Activated naive CD8-positive, alpha-beta T cell (primary cell): ENCODE data around the gene LCE2C.
"Not testable (repeated sequence)": the region's sequence is repeated elsewhere in the genome, so short reads cannot be mapped to it uniquely, and the experiment has no call there.

Experiments used
- H3K27ac Mint-ChIP-seq: one replicate; pipeline ENCODE4 v1.8.0; 2021; ENCODE audit warnings: mixed read lengths
- H3K27me3 Mint-ChIP-seq: one replicate; pipeline ENCODE4 v1.8.0; 2021; ENCODE audit warnings: mixed read lengths
- H3K36me3 Mint-ChIP-seq: one replicate; pipeline ENCODE4 v1.8.0; 2021; ENCODE audit warnings: mixed read lengths
- H3K4me1 Mint-ChIP-seq: one replicate; pipeline ENCODE4 v1.8.0; 2021; ENCODE audit warnings: low read depth, mixed read lengths
- H3K4me3 Mint-ChIP-seq: one replicate; pipeline ENCODE4 v1.8.0; 2021; ENCODE audit warnings: mild to moderate bottlenecking, mixed read lengths
- H3K9me3 Mint-ChIP-seq: one replicate; pipeline ENCODE4 v1.8.0; 2021; ENCODE audit warnings: low read depth, mixed read lengths

Gene LCE2C

GRCh38 chr1:152674983-152675382, at the start of gene LCE2C:
TSS of gene LCE2C (plus strand) at chr1:152675279. CDS start at chr1:152676016, 737 bp downstream.
- not testable (repeated sequence) for H3K27ac Mint-ChIP-seq, H3K36me3 Mint-ChIP-seq, H3K4me1 Mint-ChIP-seq, H3K4me3 Mint-ChIP-seq, H3K9me3 Mint-ChIP-seq
- peaks cover 14% of the 10 kb centered on the region for H3K27me3 Mint-ChIP-seq

- Mint-ChIP-seq H3K9me3 (no peaks in the 10 kb centered on the region), H3K27ac (no peak overlapping the region), H3K27me3 (peaks cover 25% of the 10 kb centered on the region), H3K4me1 (no peaks in the 10 kb centered on the region), H3K4me3 (no peak overlapping the region), H3K36me3 (no peaks in the 10 kb centered on the region)
These were observed 48.3 kb upstream of the LCE2C start for GRCh38 chr1:152626744-152627143.

GRCh38 chr1:152630596-152630995, 44.5 kb upstream of the LCE2C start:
- no peak overlapping the region for H3K4me3 Mint-ChIP-seq
- no peaks in the 10 kb centered on the region for H3K9me3 Mint-ChIP-seq
- H3K4me1 Mint-ChIP-seq: no peaks in the 10 kb centered on the region
- H3K27ac Mint-ChIP-seq: no peak overlapping the region
- no peaks in the 10 kb centered on the region for H3K36me3 Mint-ChIP-seq
- peaks cover 17% of the 10 kb centered on the region for H3K27me3 Mint-ChIP-seq

- Mint-ChIP-seq H3K9me3 (peaks cover 7% of the 10 kb centered on the region), H3K4me3 (no peak overlapping the region), H3K27ac (no peak overlapping the region), H3K36me3 (no peaks in the 10 kb centered on the region), H3K4me1 (no peaks in the 10 kb centered on the region), H3K27me3 (peaks cover 4% of the 10 kb centered on the region)
These were observed 34.7 kb upstream of the LCE2C start for GRCh38 chr1:152640351-152640750.

- Mint-ChIP-seq H3K27me3 (peaks cover 12% of the 10 kb centered on the region), H3K9me3 (peaks cover 6% of the 10 kb centered on the region), H3K36me3 (no peaks in the 10 kb centered on the region), H3K27ac (no peak overlapping the region), H3K4me1 (no peaks in the 10 kb centered on the region), H3K4me3 (no peak overlapping the region)
These were observed 31.1 kb upstream of the LCE2C start for GRCh38 chr1:152643945-152644344.

- no peaks in the 10 kb centered on the region for H3K9me3 Mint-ChIP-seq
- H3K27me3 Mint-ChIP-seq: peaks cover 13% of the 10 kb centered on the region
- H3K4me1 Mint-ChIP-seq: no peaks in the 10 kb centered on the region
- H3K4me3 Mint-ChIP-seq: no peak overlapping the region
- no peaks in the 10 kb centered on the region for H3K36me3 Mint-ChIP-seq
- no peak overlapping the region for H3K27ac Mint-ChIP-seq
These were observed 29.9 kb upstream of the LCE2C start for GRCh38 chr1:152645146-152645545.

- H3K27me3 Mint-ChIP-seq: peaks cover 14% of the 10 kb centered on the region
- no peaks in the 10 kb centered on the region for H3K9me3 Mint-ChIP-seq
- no peak overlapping the region for H3K4me3 Mint-ChIP-seq
- H3K27ac Mint-ChIP-seq: no peak overlapping the region
- H3K4me1 Mint-ChIP-seq: no peaks in the 10 kb centered on the region
- no peaks in the 10 kb centered on the region for H3K36me3 Mint-ChIP-seq
These were observed 28.4 kb upstream of the LCE2C start for GRCh38 chr1:152646656-152647055.

- peaks cover 2% of the 10 kb centered on the region for H3K4me1 Mint-ChIP-seq
- H3K27me3 Mint-ChIP-seq: peaks cover 6% of the 10 kb centered on the region
- no peaks in the 10 kb centered on the region for H3K36me3 Mint-ChIP-seq
- no peak overlapping the region for H3K27ac Mint-ChIP-seq
- H3K4me3 Mint-ChIP-seq: no peak overlapping the region
- H3K9me3 Mint-ChIP-seq: no peaks in the 10 kb centered on the region
These were observed 21.0 kb upstream of the LCE2C start for GRCh38 chr1:152654110-152654509.

GRCh38 chr1:152656459-152656858, 18.6 kb upstream of the LCE2C start:
- Mint-ChIP-seq H3K27me3 (peaks cover 5% of the 10 kb centered on the region), H3K27ac (no peak overlapping the region), H3K4me1 (peaks cover 2% of the 10 kb centered on the region), H3K36me3 (no peaks in the 10 kb centered on the region), H3K4me3 (no peak overlapping the region), H3K9me3 (no peaks in the 10 kb centered on the region)

GRCh38 chr1:152657677-152658076, 17.4 kb upstream of the LCE2C start:
- H3K4me3 Mint-ChIP-seq: no peak overlapping the region
- no peak overlapping the region for H3K27ac Mint-ChIP-seq
- H3K9me3 Mint-ChIP-seq: no peaks in the 10 kb centered on the region
- H3K27me3 Mint-ChIP-seq: peaks cover 4% of the 10 kb centered on the region
- H3K36me3 Mint-ChIP-seq: no peaks in the 10 kb centered on the region
- H3K4me1 Mint-ChIP-seq: peaks cover 2% of the 10 kb centered on the region

GRCh38 chr1:152658649-152659048, 16.4 kb upstream of the LCE2C start:
- H3K4me1 Mint-ChIP-seq: peaks cover 2% of the 10 kb centered on the region
- H3K27ac Mint-ChIP-seq: no peak overlapping the region
- peaks cover 2% of the 10 kb centered on the region for H3K27me3 Mint-ChIP-seq
- H3K36me3 Mint-ChIP-seq: no peaks in the 10 kb centered on the region
- H3K9me3 Mint-ChIP-seq: no peaks in the 10 kb centered on the region
- no peak overlapping the region for H3K4me3 Mint-ChIP-seq

GRCh38 chr1:152663098-152663497, 12.0 kb upstream of the LCE2C start, which contains the start of gene LCE2D:
TSS of gene LCE2D (plus strand) at chr1:152663380. CDS start at chr1:152664106, 726 bp downstream.
- Mint-ChIP-seq H3K9me3 (no peaks in the 10 kb centered on the region), H3K4me3 (no peak within 1 kb of the TSS), H3K4me1 (no peaks in the 10 kb centered on the region), H3K27me3 (peaks cover 7% of the 10 kb centered on the region), H3K27ac (no peak within 1 kb of the TSS), H3K36me3 (no peaks in the 10 kb centered on the region)

GRCh38 chr1:152666171-152666570, 8.9 kb upstream of the LCE2C start:
- H3K27ac Mint-ChIP-seq, H3K4me3 Mint-ChIP-seq, H3K9me3 Mint-ChIP-seq, H3K4me1 Mint-ChIP-seq, H3K36me3 Mint-ChIP-seq: not testable (repeated sequence)
- H3K27me3 Mint-ChIP-seq: peaks cover 13% of the 10 kb centered on the region

- no peaks in the 10 kb centered on the region for H3K36me3 Mint-ChIP-seq
- H3K27ac Mint-ChIP-seq: no peak overlapping the region
- H3K27me3 Mint-ChIP-seq: peaks cover 13% of the 10 kb centered on the region
- H3K4me1 Mint-ChIP-seq: no peaks in the 10 kb centered on the region
- H3K4me3 Mint-ChIP-seq: no peak overlapping the region
- H3K9me3 Mint-ChIP-seq: no peaks in the 10 kb centered on the region
These were observed 7.4 kb upstream of the LCE2C start for GRCh38 chr1:152667648-152668047.

GRCh38 chr1:152673016-152673415, 2.1 kb upstream of the LCE2C start:
- Mint-ChIP-seq H3K4me3 (no peak overlapping the region), H3K27me3 (peaks cover 10% of the 10 kb centered on the region), H3K36me3 (no peaks in the 10 kb centered on the region), H3K27ac (no peak overlapping the region), H3K9me3 (no peaks in the 10 kb centered on the region), H3K4me1 (no peaks in the 10 kb centered on the region)

- H3K27me3 Mint-ChIP-seq: peaks cover 17% of the 10 kb centered on the region
- H3K36me3 Mint-ChIP-seq: no peaks in the 10 kb centered on the region
- no peak overlapping the region for H3K4me3 Mint-ChIP-seq
- no peak overlapping the region for H3K27ac Mint-ChIP-seq
- H3K4me1 Mint-ChIP-seq: no peaks in the 10 kb centered on the region
- H3K9me3 Mint-ChIP-seq: no peaks in the 10 kb centered on the region
These were observed 4.4 kb downstream of the LCE2C start for GRCh38 chr1:152679459-152679858.
